GM23248 (cell line): ENCODE measurements around the gene MMP15. TPM values are rescaled to one million over a fixed set of nuclear protein-coding genes. Genes with fewer than 3 reads are reported as not detected.

Source experiments
- DNase-seq: peaks from one replicate; pipeline ENCODE4 v3.0.0-alpha.2; 2015
- H2AFZ ChIP-seq: fragments of 200-600 bp; sonication (generic); 2 replicates; pipeline ENCODE4 v1.6.1; 2016; ENCODE audit warnings: antibody characterized with exemption
- H3F3A ChIP-seq: fragments of 200-600 bp; sonication (generic); 2 replicates; pipeline ENCODE4 v1.6.1; 2016; ENCODE audit warnings: mild to moderate bottlenecking, antibody characterized with exemption, mixed run types; ENCODE audit not compliant: insufficient read depth
- H3K27ac ChIP-seq: fragments of 200-600 bp; sonication (generic); 2 replicates; pipeline ENCODE4 v1.5.1; 2016; ENCODE audit warnings: mild to moderate bottlenecking
- H3K27me3 ChIP-seq: fragments of 200-600 bp; sonication (generic); replicated peaks from 2 replicates; pipeline ENCODE4 v1.6.1; 2016; ENCODE audit warnings: mild to moderate bottlenecking; ENCODE audit not compliant: insufficient read depth
- H3K36me3 ChIP-seq: fragments of 200-600 bp; sonication (generic); 2 replicates; pipeline ENCODE4 v1.6.1; 2016; ENCODE audit warnings: low read depth, mild to moderate bottlenecking
- H3K4me1 ChIP-seq: fragments of 200-600 bp; sonication (generic); 2 replicates; pipeline ENCODE4 v1.6.1; 2016; ENCODE audit warnings: mild to moderate bottlenecking; ENCODE audit not compliant: insufficient read depth
- H3K4me2 ChIP-seq: fragments of 200-600 bp; sonication (generic); one replicate; pipeline ENCODE4 v1.6.1; 2016; ENCODE audit warnings: mild to moderate bottlenecking; ENCODE audit not compliant: unreplicated experiment
- H3K4me3 ChIP-seq: fragments of 200-600 bp; sonication (generic); 2 replicates; pipeline ENCODE4 v1.5.1; 2016; ENCODE audit warnings: mild to moderate bottlenecking
- H3K79me2 ChIP-seq: fragments of 200-600 bp; sonication (generic); 2 replicates; pipeline ENCODE4 v1.6.1; 2016; ENCODE audit warnings: mild to moderate bottlenecking; ENCODE audit not compliant: insufficient read depth
- H3K9ac ChIP-seq: fragments of 200-600 bp; sonication (generic); 2 replicates; pipeline ENCODE4 v1.6.1; 2016; ENCODE audit warnings: mild to moderate bottlenecking
- H3K9me2 ChIP-seq: fragments of 200-600 bp; sonication (generic); 2 replicates; pipeline ENCODE4 v1.6.1; 2016; ENCODE audit warnings: mixed run types, mild to moderate bottlenecking, moderate library complexity; ENCODE audit not compliant: insufficient read depth
- H3K9me3 ChIP-seq: fragments of 200-600 bp; sonication (generic); one replicate; pipeline ENCODE4 v1.6.1; 2017; ENCODE audit warnings: low read depth
- H4K20me1 ChIP-seq: fragments of 200-600 bp; sonication (generic); 2 replicates; pipeline ENCODE4 v1.6.0; 2016; ENCODE audit not compliant: insufficient read depth
- EZH2 ChIP-seq: fragments of 200-600 bp; sonication (generic); IDR thresholded peaks from 2 replicates; pipeline ENCODE4 v1.6.1; 2018; ENCODE audit warnings: antibody characterized with exemption, mild to moderate bottlenecking; ENCODE audit not compliant: insufficient read depth, poor library complexity, severe bottlenecking
- EZH2phosphoT487 ChIP-seq: fragments of 200-600 bp; sonication (generic); IDR thresholded peaks from 2 replicates; pipeline ENCODE4 v1.6.1; 2018; ENCODE audit warnings: antibody characterized with exemption, moderate library complexity, mild to moderate bottlenecking, low read depth; ENCODE audit not compliant: insufficient read depth
- whole genome bisulfite sequencing, 2 experiments: methylation state at CpG; one replicate each; pipeline ENCODE4 v1.1.6; 2015 to 2017; ENCODE audit warnings: low lambda C conversion rate in 2 of 2, low coverage in 1 of 2; ENCODE audit errors: missing lambda C conversion rate in 2 of 2; 5-methylcytosine and 5-hydroxymethylcytosine counted together
- in situ Hi-C: fragments of 300-500 bp; cut with MboI; formaldehyde crosslinking; loops from 2 replicates; pipeline ENCODE4 v1.15.0; 2020
- polyA plus RNA-seq: library from polyadenylated mRNA; unstranded; fragments of >200 nt; fragmentation: Nextera tagmentation; extraction: Ambion mirVana; gene quantifications from 2 replicates; pipeline ENCODE4 v1.2.1, GENCODE V29; 2016
- total RNA-seq: library from RNA; depleted of rRNA; stranded (reverse); fragments of >200 nt; shearing (Covaris generic); gene quantifications from 2 replicates; pipeline ENCODE4 v1.2.3, GENCODE V29; 2014

MMP15 gene
- total and polyA plus RNA-seq, 2 experiments from 2014 or later, result 0.45 to 1.4 TPM

- no peak overlapping the region for H2AFZ ChIP-seq
- in situ Hi-C loops, result loop anchor here (10.0 kb wide), 1 partner anchor 286 kb away; no protein-coding TSS in a partner anchor
- H3K27ac ChIP-seq, result no peak overlapping the region
- no peak overlapping the region for H3K4me2 ChIP-seq
- H3K79me2 ChIP-seq, result no peaks in the 10 kb centered on the region
- 83 to 89% methylated on average over 6 of the region's 6 CpGs for WGBS, 2 experiments
- H3K9me2 ChIP-seq, result no peaks in the 10 kb centered on the region
- H3K4me1 ChIP-seq, result no peaks in the 10 kb centered on the region
- H3K9ac ChIP-seq, result no peak overlapping the region
- H3K27me3 ChIP-seq, result no peaks in the 10 kb centered on the region; the same call in 1 of the 2 replicates
- no peaks in the 10 kb centered on the region for H3K36me3 ChIP-seq
- no peaks in the 10 kb centered on the region for H4K20me1 ChIP-seq
- H3K9me3 ChIP-seq, result no peaks in the 10 kb centered on the region
- TF ChIP-seq EZH2phosphoT487, result no peak
- no peak for TF ChIP-seq EZH2
- no peak overlapping the region for H3K4me3 ChIP-seq
- no peak for DNase-seq
- H3F3A ChIP-seq, result no peaks in the 10 kb centered on the region
Observed at GRCh38 chr16:58028541-58029070, 3.1 kb downstream of the MMP15 start.

DNA sequence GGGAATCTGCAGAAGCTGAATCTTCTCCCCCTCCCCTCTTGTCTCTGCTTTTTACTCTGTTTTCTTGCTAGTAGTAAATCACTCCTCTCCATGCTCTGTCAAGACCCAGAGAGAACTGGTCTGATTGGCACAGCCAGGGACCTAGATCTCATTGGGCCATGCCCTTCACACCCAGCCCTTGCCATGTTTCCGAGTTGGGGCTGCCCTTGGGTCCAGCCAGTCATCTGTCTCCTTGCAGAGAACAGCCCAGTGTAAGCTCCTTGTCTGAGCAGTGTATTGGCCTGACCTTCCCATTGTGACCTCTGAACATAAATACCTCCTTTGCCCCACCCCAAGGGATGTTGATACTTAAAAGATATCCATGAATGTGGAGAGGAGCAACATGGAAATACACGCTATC, 3.9 kb downstream of the MMP15 start:
- Histone ChIP-seq H3K4me3 (no peak overlapping the region), H3K9me2 (no peaks in the 10 kb centered on the region), H3K4me2 (no peak overlapping the region), H3K9me3 (no peaks in the 10 kb centered on the region), H4K20me1 (no peaks in the 10 kb centered on the region), H3K27me3 (no peaks in the 10 kb centered on the region; the same call in 1 of the 2 replicates), H3K27ac (no peak overlapping the region), H2AFZ (no peak overlapping the region), H3K36me3 (no peaks in the 10 kb centered on the region), H3K4me1 (no peaks in the 10 kb centered on the region), H3F3A (no peaks in the 10 kb centered on the region), H3K79me2 (no peaks in the 10 kb centered on the region), H3K9ac (no peak overlapping the region)
- no peak for DNase-seq
- in situ Hi-C loops, result loop anchor here (10.0 kb wide), 1 partner anchor 285 kb away; no protein-coding TSS in a partner anchor
- 63 to 80% methylated on average over 2 of the region's 2 CpGs for WGBS, 2 experiments
- TF ChIP-seq EZH2 (no peak), EZH2phosphoT487 (no peak)

GRCh38 chr16:58030136-58030840, 4.7 kb downstream of the MMP15 start:
- no peak overlapping the region for H3K4me2 ChIP-seq
- no peak for TF ChIP-seq EZH2phosphoT487
- no peak for TF ChIP-seq EZH2
- no peaks in the 10 kb centered on the region for H3K36me3 ChIP-seq
- no peaks in the 10 kb centered on the region for H4K20me1 ChIP-seq
- H3K9me3 ChIP-seq, result no peaks in the 10 kb centered on the region
- DNase-seq, result no peak
- H3F3A ChIP-seq, result no peaks in the 10 kb centered on the region
- H3K27ac ChIP-seq, result no peak overlapping the region
- H3K4me1 ChIP-seq, result no peaks in the 10 kb centered on the region
- no peaks in the 10 kb centered on the region for H3K9me2 ChIP-seq
- H3K9ac ChIP-seq, result no peak overlapping the region
- no peaks in the 10 kb centered on the region; the same call in 1 of the 2 replicates for H3K27me3 ChIP-seq
- no peaks in the 10 kb centered on the region for H3K79me2 ChIP-seq
- 70 to 71% methylated on average over 11 of the region's 11 CpGs for WGBS, 2 experiments
- in situ Hi-C loops, result loop anchor here (10.0 kb wide), 1 partner anchor 85 kb away; no protein-coding TSS in a partner anchor
- no peak overlapping the region for H2AFZ ChIP-seq
- H3K4me3 ChIP-seq, result no peak overlapping the region

DNA sequence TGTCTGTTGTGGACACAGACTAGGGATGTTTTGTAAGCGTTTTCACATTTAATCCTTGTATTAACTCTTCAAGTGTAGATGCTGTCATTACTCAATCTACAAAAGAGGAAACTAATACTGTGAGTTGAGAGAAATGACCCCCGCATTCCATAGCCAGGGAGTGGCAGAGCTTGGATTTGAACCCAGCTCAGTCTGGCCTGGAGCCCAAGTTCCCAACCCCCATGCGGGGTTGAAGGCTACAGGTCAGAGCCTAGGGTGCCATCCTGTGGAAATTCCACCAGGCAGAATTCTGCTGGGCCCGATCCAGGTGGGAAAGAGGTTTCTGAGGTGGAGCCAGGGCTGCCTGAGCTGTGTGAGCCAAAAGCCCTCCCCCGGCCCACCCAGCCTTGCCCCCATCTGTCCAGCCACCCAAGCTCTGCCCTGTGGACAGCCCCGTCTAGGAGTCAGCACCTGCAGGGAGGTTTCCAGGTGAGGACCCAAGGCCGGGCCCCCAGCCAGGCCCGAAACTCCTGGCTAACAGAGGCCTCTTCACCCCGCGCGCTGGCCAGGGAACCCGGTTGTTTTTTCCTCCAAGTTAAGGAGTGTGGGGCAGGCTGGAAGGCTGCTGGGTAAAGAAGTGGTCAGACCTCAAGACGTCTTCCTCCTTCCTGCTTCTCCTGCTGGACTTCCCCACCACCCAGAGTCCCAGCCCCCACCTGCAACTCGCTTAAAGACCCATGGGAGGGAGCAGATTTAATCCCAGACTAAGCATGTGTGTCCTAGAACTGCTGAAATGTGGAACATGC, 5.7 kb downstream of the MMP15 start:
- TF ChIP-seq EZH2, result no peak
- H3K9me3 ChIP-seq, result no peaks in the 10 kb centered on the region
- H3K9me2 ChIP-seq, result no peaks in the 10 kb centered on the region
- no peak overlapping the region for H3K9ac ChIP-seq
- no peaks in the 10 kb centered on the region for H4K20me1 ChIP-seq
- H3K36me3 ChIP-seq, result no peaks in the 10 kb centered on the region
- H3K27me3 ChIP-seq, result no peaks in the 10 kb centered on the region; the same call in 1 of the 2 replicates
- no peak for DNase-seq
- no peak overlapping the region for H3K4me2 ChIP-seq
- no peaks in the 10 kb centered on the region for H3F3A ChIP-seq
- 62% methylated on average over 13 to 14 of the region's 14 CpGs for WGBS, 2 experiments
- in situ Hi-C loops, result loop anchor here (10.0 kb wide), 1 partner anchor 84 kb away; no protein-coding TSS in a partner anchor
- H3K4me3 ChIP-seq, result no peak overlapping the region
- H2AFZ ChIP-seq, result no peak overlapping the region
- no peaks in the 10 kb centered on the region for H3K79me2 ChIP-seq
- H3K27ac ChIP-seq, result no peak overlapping the region
- H3K4me1 ChIP-seq, result no peaks in the 10 kb centered on the region
